DOHH2 (cell line): Measurements from ENCODE around the gene RAB5IF.

Experiments
- H3F3A ChIP-seq: fragments of 200-600 bp; sonication (generic), shearing (Covaris generic); 2 replicates; pipeline ENCODE4 v1.6.0; 2016; ENCODE audit warnings: antibody characterized with exemption, mild to moderate bottlenecking; ENCODE audit not compliant: control insufficient read depth, insufficient read depth
- H3K27ac ChIP-seq: fragments of 200-600 bp; sonication (generic); 2 replicates; pipeline ENCODE4 v1.5.1; 2014; ENCODE audit warnings: low read depth, mild to moderate bottlenecking, low read length, moderate library complexity
- H3K27me3 ChIP-seq: fragments of 200-600 bp; sonication (generic); 2 replicates; pipeline ENCODE4 v1.6.1; 2014; ENCODE audit warnings: mild to moderate bottlenecking, low read length, mixed read lengths; ENCODE audit not compliant: control insufficient read depth
- H3K36me3 ChIP-seq: fragments of 200-600 bp; sonication (generic); 2 replicates; pipeline ENCODE4 v1.6.1; 2014; ENCODE audit warnings: mild to moderate bottlenecking, low read length, moderate library complexity, mixed read lengths; ENCODE audit not compliant: control insufficient read depth
- H3K4me1 ChIP-seq: fragments of 200-600 bp; sonication (generic); 2 replicates; pipeline ENCODE4 v1.6.1; 2014; ENCODE audit warnings: mild to moderate bottlenecking, low read length, mixed read lengths; ENCODE audit not compliant: control insufficient read depth
- H3K4me2 ChIP-seq: fragments of 200-600 bp; sonication (generic); 2 replicates; pipeline ENCODE4 v1.6.0; 2014; ENCODE audit warnings: mild to moderate bottlenecking, low read length, moderate library complexity
- H3K4me3 ChIP-seq: fragments of 200-600 bp; sonication (generic); 2 replicates; pipeline ENCODE4 v1.5.1; 2014; ENCODE audit warnings: mild to moderate bottlenecking, low read length, mixed read lengths
- H3K79me2 ChIP-seq: fragments of 200-600 bp; sonication (generic); 2 replicates; pipeline ENCODE4 v1.6.1; 2014; ENCODE audit warnings: mild to moderate bottlenecking, low read length, mixed read lengths; ENCODE audit not compliant: control insufficient read depth
- H3K9me2 ChIP-seq: fragments of 200-600 bp; sonication (generic); replicated peaks from 2 replicates; pipeline ENCODE4 v1.6.1; 2014; ENCODE audit warnings: mild to moderate bottlenecking, low read length, mixed read lengths; ENCODE audit not compliant: control insufficient read depth
- H3K9me3 ChIP-seq: fragments of 200-600 bp; sonication (generic); 2 replicates; pipeline ENCODE4 v1.6.1; 2014; ENCODE audit warnings: antibody characterized with exemption, low read length, mixed read lengths; ENCODE audit not compliant: control insufficient read depth, insufficient read depth
- H4K20me1 ChIP-seq: fragments of 200-600 bp; sonication (generic); 2 replicates; pipeline ENCODE4 v1.6.0; 2014; ENCODE audit warnings: low read depth, mild to moderate bottlenecking, antibody characterized with exemption, low read length, moderate library complexity; ENCODE audit not compliant: control insufficient read depth, insufficient read depth
- EZH2phosphoT487 ChIP-seq: fragments of 200-600 bp; sonication (generic); IDR thresholded peaks from 2 replicates; pipeline ENCODE4 v1.6.1; 2017; ENCODE audit warnings: borderline replicate concordance, mild to moderate bottlenecking, antibody characterized with exemption, low read length, moderate library complexity, mixed read lengths
- TF ChIP-seq, protein P1 (sequence below): fragments of 200-600 bp; sonication (generic); IDR thresholded peaks from one replicate; pipeline ENCODE4 v1.5.1; 2014; ENCODE audit warnings: antibody characterized with exemption, mild to moderate bottlenecking, low read depth, low read length; ENCODE audit not compliant: poor library complexity, severe bottlenecking

RAB5IF gene

DNA sequence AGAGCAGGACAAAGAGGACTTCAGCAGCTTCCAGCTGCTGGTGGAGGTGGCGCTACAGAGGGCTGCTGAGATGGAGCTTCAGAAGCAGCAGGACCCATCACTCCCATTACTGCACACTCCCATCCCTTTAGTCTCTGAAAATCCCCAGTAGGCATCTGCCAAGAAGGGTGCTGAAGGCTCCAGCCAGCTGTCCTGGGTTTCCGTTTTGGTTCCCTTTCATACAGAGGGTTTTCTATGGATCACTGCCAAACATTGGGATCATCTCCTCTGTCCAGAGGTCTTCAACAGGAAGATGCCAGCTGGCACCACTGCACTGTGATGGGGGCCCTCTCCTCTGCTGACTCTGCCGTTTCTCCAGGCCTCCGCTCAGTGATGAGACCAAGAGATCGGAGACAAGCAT, 14.3 kb upstream of the RAB5IF start:
- TF ChIP-seq EZH2phosphoT487: no peak
- TF ChIP-seq, protein P1, sequence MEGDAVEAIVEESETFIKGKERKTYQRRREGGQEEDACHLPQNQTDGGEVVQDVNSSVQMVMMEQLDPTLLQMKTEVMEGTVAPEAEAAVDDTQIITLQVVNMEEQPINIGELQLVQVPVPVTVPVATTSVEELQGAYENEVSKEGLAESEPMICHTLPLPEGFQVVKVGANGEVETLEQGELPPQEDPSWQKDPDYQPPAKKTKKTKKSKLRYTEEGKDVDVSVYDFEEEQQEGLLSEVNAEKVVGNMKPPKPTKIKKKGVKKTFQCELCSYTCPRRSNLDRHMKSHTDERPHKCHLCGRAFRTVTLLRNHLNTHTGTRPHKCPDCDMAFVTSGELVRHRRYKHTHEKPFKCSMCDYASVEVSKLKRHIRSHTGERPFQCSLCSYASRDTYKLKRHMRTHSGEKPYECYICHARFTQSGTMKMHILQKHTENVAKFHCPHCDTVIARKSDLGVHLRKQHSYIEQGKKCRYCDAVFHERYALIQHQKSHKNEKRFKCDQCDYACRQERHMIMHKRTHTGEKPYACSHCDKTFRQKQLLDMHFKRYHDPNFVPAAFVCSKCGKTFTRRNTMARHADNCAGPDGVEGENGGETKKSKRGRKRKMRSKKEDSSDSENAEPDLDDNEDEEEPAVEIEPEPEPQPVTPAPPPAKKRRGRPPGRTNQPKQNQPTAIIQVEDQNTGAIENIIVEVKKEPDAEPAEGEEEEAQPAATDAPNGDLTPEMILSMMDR: no peak
- no peaks in the 10 kb centered on the region for H3K9me2 ChIP-seq
- H3K9me3 ChIP-seq: no peaks in the 10 kb centered on the region
- H3K27ac ChIP-seq: no peak overlapping the region
- no peaks in the 10 kb centered on the region; the same call in 1 of the 2 replicates for H4K20me1 ChIP-seq
- H3K36me3 ChIP-seq: peaks cover 61% of the 10 kb centered on the region
- peaks cover 33% of the 10 kb centered on the region for H3F3A ChIP-seq
- H3K4me2 ChIP-seq: no peak overlapping the region
- H3K4me1 ChIP-seq: peaks cover 49% of the 10 kb centered on the region
- H3K27me3 ChIP-seq: no peaks in the 10 kb centered on the region
- H3K4me3 ChIP-seq: no peak overlapping the region
- peaks cover 9% of the 10 kb centered on the region; the same call in 1 of the 2 replicates for H3K79me2 ChIP-seq

DNA sequence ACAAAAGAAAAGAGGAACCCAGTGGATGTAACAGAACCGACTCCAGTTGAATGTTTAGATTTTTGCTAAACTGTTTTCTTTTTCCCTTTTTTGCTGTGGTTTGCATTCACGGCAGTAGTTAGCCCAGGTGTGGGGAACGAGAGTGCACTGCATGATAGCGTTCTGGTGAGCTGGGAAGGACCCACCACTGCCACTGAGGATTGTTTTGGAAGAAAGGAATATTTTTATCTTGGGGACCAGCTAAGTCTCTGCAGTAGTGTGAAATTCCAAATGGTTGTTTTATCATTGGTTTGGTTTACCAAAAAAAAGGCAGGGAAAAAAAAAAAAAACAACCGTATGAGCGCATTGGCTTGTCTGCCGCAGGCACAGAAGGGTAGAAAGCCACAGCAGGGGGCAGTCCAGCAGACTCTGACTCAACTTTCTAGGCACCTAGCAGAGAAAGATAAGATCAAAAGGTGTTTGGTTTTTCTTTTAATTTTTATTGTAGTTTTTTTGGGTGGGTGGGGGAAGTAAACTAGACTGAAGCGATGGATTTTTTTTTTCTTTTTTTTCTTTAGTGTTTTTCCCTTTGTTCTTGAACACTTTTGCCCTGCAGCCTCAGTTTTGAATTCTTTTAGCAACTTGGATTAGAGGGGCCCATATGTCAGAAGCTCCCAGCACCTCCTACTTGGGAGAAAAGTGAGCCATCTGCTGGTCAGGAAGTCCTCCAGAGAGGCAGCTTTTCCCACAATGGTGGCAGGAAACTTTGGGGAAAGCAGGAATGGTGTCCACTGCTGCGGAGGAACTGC, 13.5 kb upstream of the RAB5IF start:
- TF ChIP-seq, protein P1: peak; percentile 40
- no peak for TF ChIP-seq EZH2phosphoT487
- no peaks in the 10 kb centered on the region for H3K9me3 ChIP-seq
- peaks cover 57% of the 10 kb centered on the region for H3K4me1 ChIP-seq
- H3K4me2 ChIP-seq: no peak overlapping the region
- peaks cover 36% of the 10 kb centered on the region for H3F3A ChIP-seq
- H3K36me3 ChIP-seq: peaks cover 57% of the 10 kb centered on the region
- no peak overlapping the region for H3K27ac ChIP-seq
- no peak overlapping the region for H3K4me3 ChIP-seq
- H4K20me1 ChIP-seq: no peaks in the 10 kb centered on the region; the same call in 1 of the 2 replicates
- H3K27me3 ChIP-seq: no peaks in the 10 kb centered on the region
- H3K79me2 ChIP-seq: peaks cover 9% of the 10 kb centered on the region; the same call in 1 of the 2 replicates
- H3K9me2 ChIP-seq: no peaks in the 10 kb centered on the region

DNA sequence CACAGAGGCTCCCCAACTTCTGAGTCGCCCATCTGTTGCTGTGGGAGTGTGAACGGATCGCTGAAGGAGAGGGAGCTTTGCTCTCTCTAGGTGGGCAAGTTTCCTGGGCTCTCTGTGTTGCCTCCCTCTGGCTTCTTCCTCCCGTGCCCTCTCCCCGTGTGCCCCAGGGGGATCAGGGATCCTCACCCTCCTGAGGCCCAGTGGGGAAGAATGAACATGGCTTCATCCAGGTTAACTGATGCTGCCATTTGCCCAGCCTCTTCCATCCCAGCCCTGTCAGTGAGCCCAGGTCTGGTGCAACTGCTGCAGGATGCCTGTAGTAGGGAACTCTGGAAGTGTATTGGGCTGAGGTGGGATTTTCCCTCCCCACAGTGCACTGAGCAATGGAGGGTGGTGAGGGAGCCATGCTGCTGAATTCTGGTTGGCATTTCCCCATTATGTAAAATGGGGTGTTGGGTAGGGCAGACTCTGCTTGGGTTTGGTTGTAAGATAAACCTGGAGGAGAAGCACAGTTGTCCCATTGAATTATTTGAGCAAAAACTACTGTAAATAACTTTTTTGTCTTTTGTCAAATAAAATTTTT, 12.1 kb upstream of the RAB5IF start:
- H3K27me3 ChIP-seq: no peaks in the 10 kb centered on the region
- peaks cover 43% of the 10 kb centered on the region for H3F3A ChIP-seq
- H3K79me2 ChIP-seq: peaks cover 9% of the 10 kb centered on the region; the same call in 1 of the 2 replicates
- peaks cover 51% of the 10 kb centered on the region for H3K36me3 ChIP-seq
- no peaks in the 10 kb centered on the region; the same call in 1 of the 2 replicates for H4K20me1 ChIP-seq
- no peaks in the 10 kb centered on the region for H3K9me3 ChIP-seq
- H3K4me3 ChIP-seq: peak overlapping the region; percentile 8
- peaks cover 66% of the 10 kb centered on the region for H3K4me1 ChIP-seq
- peak overlapping the region; percentile 89 for H3K27ac ChIP-seq
- no peak for TF ChIP-seq EZH2phosphoT487
- TF ChIP-seq, protein P1: no peak
- no peaks in the 10 kb centered on the region for H3K9me2 ChIP-seq
- peak overlapping the region; percentile 49 for H3K4me2 ChIP-seq
